Fibroblast of the conjunctiva (primary cell): Measurements from ENCODE around the gene PLA2G4E.

Experiments used
- DNase-seq: peaks from one replicate; pipeline ENCODE4 v3.0.0-alpha.2; 2010; ENCODE audit warnings: low read depth

The PLA2G4E gene

GRCh38 chr15:42020713-42021273, at the start of gene PLA2G4E:
PLA2G4E (minus strand) TSS chr15:42021042; CDS start chr15:42021030, 12 bp downstream.
- no peak for DNase-seq

- no peak for DNase-seq
These were observed 49.6 kb upstream of the PLA2G4E start for GRCh38 chr15:42070279-42070975.

GRCh38 chr15:42069496-42070278, 48.8 kb upstream of the PLA2G4E start:
- no peak for DNase-seq

GRCh38 chr15:42069025-42069424, 48.2 kb upstream of the PLA2G4E start:
- no peak for DNase-seq

GRCh38 chr15:42068601-42069000, 47.8 kb upstream of the PLA2G4E start:
- DNase-seq = no peak

- no peak for DNase-seq
These were observed 46.0 kb upstream of the PLA2G4E start for GRCh38 chr15:42066764-42067415.

GRCh38 chr15:42065468-42065867, 44.6 kb upstream of the PLA2G4E start:
- DNase-seq = no peak

GRCh38 chr15:42065033-42065432, 44.2 kb upstream of the PLA2G4E start:
- DNase-seq = no peak

GRCh38 chr15:42064271-42064670, 43.4 kb upstream of the PLA2G4E start:
- no peak for DNase-seq

- no peak for DNase-seq
These were observed 42.4 kb upstream of the PLA2G4E start for GRCh38 chr15:42063122-42063848.

- DNase-seq = no peak
These were observed 41.5 kb upstream of the PLA2G4E start for GRCh38 chr15:42062284-42062806.

GRCh38 chr15:42060797-42061196, 40.0 kb upstream of the PLA2G4E start:
- DNase-seq = no peak

- DNase-seq = no peak
These were observed 39.6 kb upstream of the PLA2G4E start for GRCh38 chr15:42060477-42060763.

- DNase-seq = no peak
These were observed 39.0 kb upstream of the PLA2G4E start for GRCh38 chr15:42059661-42060476.

- DNase-seq = no peak
These were observed 37.9 kb upstream of the PLA2G4E start for GRCh38 chr15:42058791-42059190.

- DNase-seq = no peak
These were observed 37.2 kb upstream of the PLA2G4E start for GRCh38 chr15:42057799-42058646.

GRCh38 chr15:42056934-42057798, 36.3 kb upstream of the PLA2G4E start:
- DNase-seq = peak; percentile 26

- no peak for DNase-seq
These were observed 33.1 kb upstream of the PLA2G4E start for GRCh38 chr15:42053914-42054313.

GRCh38 chr15:42053010-42053409, 32.2 kb upstream of the PLA2G4E start:
- DNase-seq = no peak
